NK-92 (cell line): ENCODE data around the gene ALK.

Experiments used
- DNase-seq: peaks from one replicate; lab custom pipeline; 2025; ENCODE audit not compliant: unreplicated experiment; lab: John Stamatoyannopoulos, UW

Gene ALK

DNA sequence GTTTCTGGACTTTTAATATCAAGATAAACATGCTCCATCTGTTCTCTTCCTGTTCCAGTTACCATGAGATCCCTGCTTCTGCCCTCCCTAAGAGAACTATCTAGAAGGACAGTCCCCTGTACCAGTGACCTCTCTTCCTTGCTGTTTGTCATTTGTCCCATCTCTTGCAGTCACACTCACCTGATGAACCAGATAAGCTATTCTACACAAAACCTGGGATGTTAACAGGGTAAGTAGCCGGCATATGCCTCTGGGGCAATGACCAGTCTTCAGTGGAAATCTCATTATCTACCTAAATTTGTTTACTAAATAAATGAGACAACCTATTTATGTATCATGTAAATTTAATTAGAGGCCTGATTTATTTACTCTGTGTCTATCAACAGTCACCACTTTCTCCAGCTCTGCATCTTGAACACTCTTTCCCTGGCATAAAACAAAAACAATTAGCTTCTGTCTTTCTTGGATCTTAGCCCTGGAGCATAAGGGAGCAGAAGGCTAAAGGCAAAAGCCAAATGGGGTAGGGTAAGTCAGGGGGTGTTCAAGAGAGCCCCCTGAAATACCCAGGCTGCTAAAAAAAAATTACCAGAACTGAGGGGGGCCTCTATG lies 337.7 kb downstream of the ALK start:
- no peak for DNase-seq

DNA sequence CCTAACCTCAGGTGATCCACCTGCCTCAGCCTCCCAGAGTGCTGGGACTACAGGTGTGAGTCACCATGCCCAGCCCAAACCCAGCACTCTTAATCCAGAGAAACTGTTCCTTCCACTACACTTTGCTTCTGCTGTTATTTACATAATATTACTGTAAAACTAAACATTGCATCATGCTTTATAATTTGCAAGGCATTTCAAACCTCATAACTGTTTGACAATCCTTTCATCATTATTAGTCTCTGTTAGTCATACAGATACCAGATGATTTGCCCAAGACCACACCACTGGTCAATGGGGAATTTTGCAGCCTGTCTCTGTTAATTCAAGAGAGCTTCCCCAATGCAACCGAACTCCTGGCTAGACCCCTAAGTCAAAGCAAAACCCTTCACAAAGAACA lies 338.3 kb downstream of the ALK start:
- DNase-seq: no peak

DNA sequence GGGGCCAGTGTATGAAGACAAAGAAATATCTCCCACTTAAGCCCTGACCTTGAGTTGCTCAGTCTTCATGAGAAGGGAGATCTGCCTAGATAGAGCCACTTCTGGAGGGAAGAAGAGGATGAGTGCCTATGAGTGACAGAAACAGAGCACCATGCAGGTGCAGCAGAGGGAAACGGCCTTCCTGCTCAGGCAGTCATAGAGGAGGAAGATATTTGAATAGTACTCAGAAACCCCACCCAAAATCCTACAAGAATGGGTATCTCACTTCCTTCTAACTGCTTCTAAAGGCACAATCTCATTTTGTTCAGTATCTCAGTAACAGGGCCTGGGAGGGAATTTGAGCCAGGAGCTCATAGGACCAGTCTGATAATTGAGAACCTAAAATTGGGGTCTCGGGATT lies 339.3 kb downstream of the ALK start:
- no peak for DNase-seq

DNA sequence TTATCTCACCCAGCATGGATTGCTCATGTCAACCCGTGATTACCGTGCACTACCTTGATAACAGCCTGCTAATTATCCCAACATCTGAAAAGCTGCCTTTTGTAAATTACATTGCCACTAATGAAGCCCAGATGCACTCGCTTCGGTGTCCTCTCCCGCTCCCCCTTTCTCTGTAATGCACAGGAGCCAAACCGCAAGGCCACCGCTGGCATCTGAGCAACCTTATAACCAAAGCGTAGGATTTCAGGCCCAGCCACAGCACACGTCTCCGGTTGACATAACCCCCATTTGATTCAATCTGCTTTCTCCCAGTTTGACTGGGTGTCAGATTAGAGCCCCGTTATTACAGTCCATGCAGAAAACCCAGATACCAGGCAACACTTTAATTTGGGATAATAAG lies 341.2 kb downstream of the ALK start:
- no peak for DNase-seq

DNA sequence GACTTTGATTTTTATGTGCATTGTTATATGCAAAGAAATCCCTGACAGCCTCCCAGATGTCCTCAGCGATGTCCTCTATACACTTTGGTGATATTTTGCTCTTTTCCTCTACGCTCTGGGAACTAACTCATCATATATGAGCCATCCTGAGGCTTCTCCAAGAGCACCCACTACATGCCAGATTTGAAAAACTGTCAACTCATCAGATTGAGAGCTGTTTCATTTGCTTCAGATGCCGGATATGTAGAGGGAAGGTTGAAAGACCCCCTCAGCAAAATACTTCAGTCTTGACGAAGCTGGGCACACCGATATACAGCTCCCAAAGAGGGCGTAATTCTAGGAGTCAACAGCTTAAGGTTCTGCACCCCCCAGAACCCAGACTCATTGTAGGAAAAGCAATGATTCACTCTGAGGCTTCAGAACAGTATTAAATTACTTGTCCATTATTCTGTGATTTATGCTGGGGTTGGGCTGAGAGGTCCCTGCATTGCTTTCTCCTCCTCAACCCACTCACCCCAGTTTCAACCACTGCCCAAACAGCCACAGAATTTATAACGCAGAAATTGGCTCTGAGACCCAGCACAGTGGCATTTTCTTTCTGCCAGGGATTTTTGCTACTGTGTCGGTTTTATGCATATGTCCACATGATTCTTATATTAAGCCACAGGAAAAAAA lies 341.8 kb downstream of the ALK start:
- no peak for DNase-seq

DNA sequence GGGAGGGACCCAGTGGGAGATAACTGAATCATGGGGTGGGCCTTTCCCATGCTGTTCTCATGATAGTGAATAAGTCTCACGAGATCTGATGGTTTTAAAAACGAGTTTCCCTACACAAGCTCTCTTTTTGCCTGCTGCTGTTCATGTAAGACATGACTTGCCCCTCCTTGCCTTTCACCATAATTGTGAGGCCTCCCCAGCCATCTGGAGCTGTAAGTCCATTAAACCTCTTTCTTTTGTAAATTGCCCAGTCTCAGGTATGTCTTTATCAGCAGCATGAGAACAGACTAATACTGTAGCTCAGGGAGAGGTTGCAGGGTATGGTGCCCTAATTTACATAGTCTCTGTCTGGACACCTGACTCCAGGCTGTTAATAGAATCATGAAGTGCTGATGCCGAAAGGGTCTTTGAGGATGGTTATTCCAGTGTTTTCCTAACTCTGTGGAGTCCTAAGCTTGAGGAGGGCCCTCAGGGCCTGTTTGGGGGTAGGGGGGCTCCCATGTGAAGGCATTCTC lies 343.2 kb downstream of the ALK start:
- no peak for DNase-seq

DNA sequence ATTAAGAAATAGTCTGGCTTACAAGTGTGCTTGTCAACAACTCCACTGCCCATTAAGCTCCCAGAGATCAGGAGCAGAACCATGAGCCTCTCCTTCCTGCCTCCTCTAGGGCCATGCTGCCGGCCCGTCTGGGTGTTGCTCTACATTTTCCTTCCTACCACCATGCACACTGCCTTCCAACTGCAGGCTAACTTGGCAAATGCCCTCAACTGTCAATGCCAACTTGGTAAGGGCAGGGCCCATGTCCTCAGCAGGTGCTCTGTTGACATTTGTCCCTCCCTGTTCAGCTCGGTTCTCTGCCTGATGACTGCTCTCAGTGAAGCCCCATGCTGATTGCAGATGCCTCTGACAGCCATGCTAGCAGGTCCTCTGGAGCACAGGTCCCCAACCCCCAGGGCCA lies 345.2 kb downstream of the ALK start:
- DNase-seq: no peak

DNA sequence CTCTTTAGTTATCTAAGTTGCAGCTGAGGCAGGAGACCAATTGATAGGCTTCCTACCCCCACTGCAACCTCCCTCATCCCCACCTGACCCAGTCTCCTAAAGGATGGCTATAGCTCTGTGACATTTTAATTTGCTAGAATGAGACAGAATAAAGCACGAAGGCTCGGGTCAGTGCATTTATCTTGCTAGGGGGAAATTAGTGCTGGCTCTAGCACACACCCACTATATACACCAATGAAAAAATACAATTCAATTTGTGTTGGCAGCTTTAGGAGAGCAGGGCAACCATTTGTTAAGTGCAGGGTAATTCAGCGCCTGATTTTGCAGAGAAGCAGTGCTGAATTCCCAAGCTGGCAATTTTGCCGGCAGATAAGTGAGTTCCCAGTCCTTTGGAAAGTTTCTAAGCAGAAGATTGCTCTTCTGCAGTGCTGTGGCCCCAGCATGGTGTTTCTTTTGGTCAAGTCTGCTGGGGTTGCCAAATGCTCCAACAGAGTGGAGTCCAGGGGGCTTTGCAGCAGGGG lies 346.0 kb downstream of the ALK start:
- no peak for DNase-seq

DNA sequence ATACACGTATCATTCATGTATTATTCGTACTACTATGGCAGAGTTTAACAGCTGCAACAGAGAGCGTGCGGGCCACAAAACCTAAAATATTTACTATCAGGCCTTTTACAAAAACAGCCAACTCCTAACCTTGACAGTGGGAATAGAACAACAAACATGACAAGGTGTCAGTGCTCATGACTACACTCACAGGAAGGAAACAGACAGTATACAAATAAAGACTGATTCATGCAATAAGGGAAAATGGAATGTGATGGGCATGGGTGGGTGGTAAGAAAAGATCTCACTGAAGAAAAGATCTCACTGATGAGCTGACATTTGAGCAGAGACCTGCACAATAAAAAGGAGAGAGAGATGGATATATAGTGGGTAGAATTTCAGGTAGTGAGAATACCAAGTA lies 347.8 kb downstream of the ALK start:
- no peak for DNase-seq

DNA sequence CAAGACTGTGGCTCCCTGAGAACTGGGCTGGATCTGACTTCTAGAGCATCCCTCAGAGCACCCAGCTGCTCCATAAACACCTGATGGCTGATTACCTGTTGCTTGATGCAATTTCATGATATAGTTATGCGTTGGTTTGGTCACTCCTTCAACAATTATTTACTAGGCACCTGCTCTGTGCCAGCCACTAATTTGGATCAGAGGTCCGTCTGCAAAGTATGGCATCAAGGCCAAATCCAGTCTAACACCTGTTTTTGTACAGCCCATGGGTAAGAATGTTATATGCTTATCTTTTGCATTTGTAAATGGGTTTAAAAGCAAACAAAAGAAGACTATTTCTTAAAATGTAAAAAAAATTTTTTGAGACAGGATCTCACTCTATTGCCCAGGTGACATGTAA lies 348.2 kb downstream of the ALK start:
- no peak for DNase-seq

DNA sequence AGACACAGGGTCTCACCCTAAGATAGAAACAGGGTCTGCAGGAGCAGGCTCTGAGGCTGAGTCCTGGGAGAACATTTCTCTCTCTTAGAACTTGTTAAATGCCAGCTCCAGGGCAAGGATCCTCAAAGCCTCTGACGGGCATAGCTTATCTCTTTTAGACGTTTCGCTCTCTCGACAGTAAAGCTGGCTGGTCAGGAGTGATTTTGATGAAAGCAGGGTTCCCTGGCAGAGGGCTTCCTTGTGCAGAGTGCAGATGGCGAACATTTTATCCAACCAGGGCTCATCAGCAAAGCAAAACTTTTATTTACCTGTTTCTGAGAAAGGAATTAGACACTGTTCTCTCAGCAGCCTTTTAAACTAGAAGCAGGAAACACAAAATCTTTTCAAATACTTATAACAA lies 350.8 kb downstream of the ALK start:
- no peak for DNase-seq

DNA sequence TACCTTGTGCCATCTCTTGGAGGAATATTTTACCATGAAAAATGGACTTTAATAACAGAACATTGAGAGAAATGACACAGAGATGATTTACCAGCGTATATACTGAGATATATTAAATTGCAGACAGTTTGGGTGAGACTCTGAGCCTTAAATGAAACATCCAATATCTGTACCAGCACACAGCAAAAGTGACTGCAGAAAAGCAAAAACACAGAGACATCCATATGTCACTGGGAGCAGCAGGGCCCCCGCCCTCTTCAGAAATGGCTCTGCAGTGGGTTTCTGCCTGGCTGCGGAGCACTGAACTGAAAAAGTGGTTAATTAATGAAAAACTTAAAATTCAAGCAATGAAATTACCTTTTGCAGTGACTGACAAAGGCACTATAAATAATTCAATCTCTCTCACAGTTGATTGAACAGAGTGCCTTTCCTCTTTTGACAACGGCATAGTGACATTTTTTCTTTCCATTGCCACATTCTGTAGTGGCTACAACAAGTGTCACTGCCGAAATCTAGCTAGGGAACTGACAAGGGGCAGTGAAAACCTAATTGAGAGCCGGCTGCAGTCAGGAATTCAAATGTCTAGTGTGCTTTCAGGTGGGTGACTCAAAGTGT lies 353.4 kb downstream of the ALK start:
- no peak for DNase-seq

DNA sequence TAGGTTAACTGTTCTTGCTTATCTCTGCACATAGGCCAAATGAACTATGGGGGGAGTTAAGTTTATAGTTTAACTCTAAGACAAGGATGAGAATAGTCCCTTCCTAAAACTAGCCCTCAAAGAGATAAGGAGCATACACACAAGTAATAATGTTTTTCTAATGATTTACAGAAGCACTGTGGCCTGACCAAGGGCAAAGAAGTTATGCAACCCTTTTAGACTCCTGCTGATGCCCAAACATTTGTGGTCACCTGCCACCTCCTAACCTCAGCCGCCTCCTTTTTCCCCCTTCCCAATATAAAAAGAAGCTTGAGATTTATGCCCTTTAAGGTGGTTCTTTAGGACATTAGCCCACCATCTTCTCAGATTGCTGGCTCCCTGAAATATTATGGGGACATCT lies 357.7 kb downstream of the ALK start:
- DNase-seq: no peak

DNA sequence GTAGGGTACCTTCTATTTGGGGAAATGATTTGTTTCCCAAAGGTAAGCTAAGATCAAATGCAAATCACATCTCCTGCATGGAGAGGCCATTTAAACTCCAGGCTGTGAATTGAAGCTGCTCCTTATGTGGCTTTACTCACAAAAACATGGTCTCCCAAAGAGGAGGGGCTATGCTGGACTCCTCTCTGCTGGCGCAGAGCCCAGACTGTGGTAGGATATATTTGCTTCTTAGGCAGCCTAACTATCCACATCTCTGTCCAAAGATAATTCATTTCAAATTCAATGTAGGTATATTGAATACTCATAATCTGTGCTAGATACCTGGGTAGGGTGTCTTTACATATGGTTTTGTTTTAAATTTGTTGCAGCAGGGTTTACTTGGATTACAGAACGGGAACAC lies 358.5 kb downstream of the ALK start:
- no peak for DNase-seq

DNA sequence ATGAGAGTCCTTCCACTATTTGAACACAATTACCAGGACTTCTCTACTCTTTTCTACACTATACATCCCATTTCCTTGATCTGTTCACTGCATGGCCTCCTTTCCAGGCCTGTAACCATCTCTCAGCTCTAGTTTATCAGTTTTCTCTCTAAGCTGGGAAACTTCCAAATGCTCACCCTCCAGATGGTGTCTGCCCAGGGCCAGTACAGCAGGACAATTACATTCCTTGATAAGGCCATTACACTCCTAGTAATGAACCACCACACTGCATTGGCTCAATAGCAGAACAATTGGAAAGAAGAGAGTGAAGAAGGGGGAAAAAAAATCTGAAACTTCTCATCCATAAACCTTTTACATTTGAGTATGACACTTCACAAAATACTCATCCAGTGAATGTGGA lies 359.1 kb downstream of the ALK start:
- no peak for DNase-seq

DNA sequence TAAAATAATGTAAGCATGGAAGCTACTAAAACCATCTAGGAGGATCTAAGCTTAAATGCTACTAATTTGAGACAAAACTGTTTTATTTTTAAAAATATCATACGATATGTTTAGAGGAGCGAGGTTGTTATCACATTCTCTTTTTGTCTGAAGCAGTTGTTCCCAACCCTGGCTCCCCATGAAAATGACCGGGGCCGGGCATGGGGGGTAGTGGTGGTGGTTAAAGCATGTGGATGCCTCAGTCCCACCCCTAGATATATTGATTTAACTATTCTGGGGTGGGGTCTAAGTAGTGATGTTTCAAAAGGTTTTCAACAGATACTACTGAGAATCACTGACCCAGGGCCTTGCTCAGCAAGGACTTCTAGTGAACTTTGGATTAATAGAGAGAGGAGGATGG lies 359.8 kb downstream of the ALK start:
- no peak for DNase-seq

DNA sequence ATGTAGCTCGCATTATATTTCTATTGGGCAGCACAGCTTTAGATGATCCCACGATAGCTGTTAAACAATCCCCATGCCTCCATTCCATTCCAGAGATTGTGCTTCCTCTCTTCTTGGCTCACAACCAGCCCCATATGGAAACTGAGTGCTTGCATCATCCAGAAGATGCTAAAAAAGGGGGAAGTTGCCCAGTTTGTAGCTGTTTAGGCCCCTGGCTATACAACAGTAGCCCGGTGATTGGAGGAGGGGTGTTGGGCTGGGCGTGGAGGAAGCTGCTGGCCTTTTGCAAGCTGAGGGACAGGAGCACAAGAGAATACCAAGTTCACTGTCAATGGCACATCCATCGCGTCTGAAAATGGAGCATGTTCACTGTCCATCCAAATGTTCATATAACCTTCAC lies 360.2 kb downstream of the ALK start:
- DNase-seq: no peak

DNA sequence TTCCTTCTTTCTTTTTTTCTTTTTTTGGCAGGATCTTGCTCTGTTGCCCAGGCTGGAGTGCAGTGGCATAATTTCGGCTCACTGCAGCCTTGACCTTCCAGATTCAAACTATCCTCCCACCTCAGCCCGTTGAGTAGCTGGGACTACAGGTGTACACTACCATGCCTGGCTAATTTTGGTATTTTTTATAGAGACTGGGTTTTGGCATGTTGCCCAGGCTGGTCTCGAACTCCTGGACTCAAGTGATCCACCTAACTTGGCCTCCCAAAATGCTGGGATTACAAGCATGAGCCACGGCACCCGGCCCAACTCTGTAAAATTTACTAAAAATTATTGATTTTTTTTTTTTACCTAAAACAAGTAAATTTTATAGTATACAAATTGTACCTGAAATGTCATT lies 360.8 kb downstream of the ALK start:
- no peak for DNase-seq

DNA sequence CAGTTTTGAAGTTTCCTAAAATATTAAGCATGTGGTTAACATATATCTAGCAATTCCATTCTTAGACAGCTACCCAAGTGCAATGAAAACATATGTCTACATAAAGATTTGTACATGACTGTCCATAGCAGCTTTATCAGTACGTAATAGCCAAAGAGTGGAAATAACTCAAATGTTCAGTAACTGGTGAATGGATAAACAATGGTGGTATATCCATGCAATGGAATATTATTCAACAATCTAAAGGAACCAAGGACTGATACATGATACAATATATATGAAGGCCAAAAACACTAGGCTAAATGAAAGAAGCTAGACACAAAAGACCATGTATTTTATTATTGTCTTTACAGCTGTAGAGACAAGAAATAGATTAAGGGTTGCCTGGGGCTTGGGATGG lies 361.4 kb downstream of the ALK start:
- no peak for DNase-seq

DNA sequence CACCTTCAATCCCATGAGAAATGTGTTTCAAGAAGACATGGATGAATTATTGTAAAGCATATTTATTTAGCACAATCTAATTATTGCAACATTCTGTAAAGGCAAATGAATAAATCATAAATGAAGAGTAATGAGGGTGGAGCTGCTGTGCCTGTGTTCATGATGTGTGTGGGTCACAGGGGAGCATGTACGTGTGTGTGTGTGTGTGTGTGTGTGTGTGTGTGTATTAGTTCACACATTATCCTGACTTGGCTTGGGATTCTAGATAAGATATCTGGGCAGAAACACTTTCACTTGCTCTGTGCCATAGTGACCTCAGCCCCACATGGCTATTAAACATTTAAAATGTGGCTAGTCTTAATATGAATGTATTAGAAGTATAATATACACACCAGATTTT lies 361.8 kb downstream of the ALK start:
- no peak for DNase-seq

DNA sequence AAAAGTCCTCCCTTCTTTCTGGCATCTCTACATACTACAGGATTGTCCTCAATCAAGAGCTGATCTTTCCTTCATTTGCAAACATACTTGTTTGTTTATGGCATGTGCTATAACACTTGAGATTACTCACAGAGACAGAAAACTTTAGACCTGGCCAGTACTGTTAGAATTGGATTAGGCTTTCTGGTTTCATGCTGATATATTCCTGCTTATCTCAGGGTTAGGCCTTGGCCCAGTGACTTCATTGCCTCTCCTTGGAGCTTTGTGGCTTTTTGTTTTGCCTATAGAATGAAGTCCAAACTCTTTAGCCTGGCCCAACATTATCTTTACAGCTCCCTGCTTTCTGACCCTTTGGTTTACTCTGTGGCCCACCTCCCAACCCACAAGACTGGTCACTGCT lies 363.3 kb downstream of the ALK start:
- no peak for DNase-seq

DNA sequence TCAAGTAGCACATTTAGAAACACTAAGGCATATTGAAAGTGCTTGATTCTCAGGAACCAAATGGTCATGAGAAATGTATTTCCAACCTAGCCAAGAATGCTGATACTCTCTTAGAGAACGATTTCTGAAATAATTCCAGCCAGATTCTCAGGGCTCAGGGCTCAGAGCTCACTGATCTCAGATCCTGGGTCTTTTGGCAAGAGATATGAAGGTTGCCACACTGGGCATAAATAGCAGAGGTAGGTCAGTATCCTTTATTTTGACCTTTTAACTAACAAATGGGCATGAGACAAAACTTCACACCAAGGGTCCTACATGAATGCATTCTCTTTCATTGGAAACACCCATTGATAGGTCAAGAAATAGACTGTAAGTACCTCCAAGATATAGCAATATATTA lies 364.1 kb downstream of the ALK start:
- no peak for DNase-seq

DNA sequence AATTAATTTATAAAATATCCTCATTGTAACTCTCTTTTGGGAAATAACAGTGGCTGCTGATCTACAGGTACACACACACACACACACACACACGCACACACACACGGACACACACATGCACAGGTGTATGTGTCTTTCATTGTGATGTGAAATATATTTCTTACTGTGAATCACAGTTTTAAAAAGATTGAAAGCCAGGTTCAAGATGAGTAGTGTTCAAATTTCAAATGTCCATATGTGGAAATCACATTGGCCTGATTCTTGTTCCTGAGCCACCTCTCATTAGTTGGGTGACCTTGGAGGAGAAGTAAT lies 372.4 kb downstream of the ALK start:
- no peak for DNase-seq
